ENCODE measurements around the gene C5orf47. TPM values are rescaled to one million over a fixed set of nuclear protein-coding genes. Genes with fewer than 3 reads are reported as not detected.
"Not testable (repeated sequence)": the region's sequence is repeated elsewhere in the genome, so short reads cannot be mapped to it uniquely, and the experiment has no call there.

C5orf47 gene
- total and polyA plus RNA-seq, 4 donors = not detected

DNA sequence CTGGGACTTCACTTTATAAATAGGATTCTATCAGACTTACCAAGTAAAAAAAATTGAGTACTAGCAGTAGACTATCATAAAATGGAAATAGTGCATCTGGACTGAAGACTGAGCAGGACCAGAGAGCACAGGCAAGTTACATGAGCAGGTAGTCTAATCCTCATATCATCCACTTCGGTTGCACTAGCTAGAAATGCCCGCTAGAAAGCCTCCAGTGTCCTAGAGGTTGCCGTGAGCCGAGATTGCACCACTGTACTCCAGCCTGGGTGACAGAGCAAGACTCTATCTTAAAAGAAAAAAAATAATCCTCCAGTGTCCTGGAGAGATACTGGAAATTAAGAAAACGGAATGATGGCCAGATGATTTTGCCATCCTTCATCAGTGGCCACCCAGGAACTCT lies 20.0 kb downstream of the C5orf47 start:
- no peaks in the 10 kb centered on the region for H3K27me3 ChIP-seq (ENCODE audit: control insufficient read depth in 1 of 2, insufficient read depth in 2 of 2, low read length in 1 of 2)
- DNase-seq = no peak
- no peak for ATAC-seq (ENCODE audit: low FRiP score)
- no peak overlapping the region for H3K4me3 ChIP-seq (ENCODE audit: low read length in 2 of 2)
- intact Hi-C loops (cut with DNase I) = no loop called here
- H3K27ac ChIP-seq (ENCODE audit: low read depth in 1 of 2, low read length in 2 of 2) = no peak overlapping the region
- no peaks in the 10 kb centered on the region for H3K9me3 ChIP-seq (ENCODE audit: control insufficient read depth, low read length)
- H3K36me3 ChIP-seq (ENCODE audit: control insufficient read depth in 1 of 2, insufficient read depth in 2 of 2, low read length in 1 of 2) = no peaks in the 10 kb centered on the region
- 92% methylated on average over 5 of the region's 5 CpGs for WGBS, 2 donors
- no peaks in the 10 kb centered on the region for H3K4me1 ChIP-seq (ENCODE audit: control insufficient read depth in 1 of 2, insufficient read depth in 2 of 2, low read length in 2 of 2)

- Histone ChIP-seq H3K9me3 (ENCODE audit: control insufficient read depth, low read length) (no peaks in the 10 kb centered on the region), H3K4me3 (ENCODE audit: low read length in 2 of 2) (no peak overlapping the region), H3K27me3 (ENCODE audit: control insufficient read depth in 1 of 2, insufficient read depth in 2 of 2, low read length in 1 of 2) (no peaks in the 10 kb centered on the region), H3K4me1 (ENCODE audit: control insufficient read depth in 1 of 2, insufficient read depth in 2 of 2, low read length in 2 of 2) (no peaks in the 10 kb centered on the region), H3K27ac (ENCODE audit: low read depth in 1 of 2, low read length in 2 of 2) (no peak overlapping the region), H3K36me3 (ENCODE audit: control insufficient read depth in 1 of 2, insufficient read depth in 2 of 2, low read length in 1 of 2) (no peaks in the 10 kb centered on the region)
- WGBS, 2 donors = 39 to 40% methylated on average over 1 of the region's 1 CpG
- DNase-seq = no peak
- intact Hi-C loops (cut with DNase I) = no loop called here
- ATAC-seq (ENCODE audit: low FRiP score) = no peak
Measured at GRCh38 chr5:174010365-174010764, 21.4 kb downstream of the C5orf47 start.

GRCh38 chr5:174011441-174011840 lies 22.5 kb downstream of the C5orf47 start:
- intact Hi-C loops (cut with DNase I) = no loop called here
- H3K27me3 ChIP-seq (ENCODE audit: control insufficient read depth in 1 of 2, insufficient read depth in 2 of 2, low read length in 1 of 2) = no peaks in the 10 kb centered on the region
- H3K4me3 ChIP-seq (ENCODE audit: low read length in 2 of 2) = no peak overlapping the region
- no peak overlapping the region for H3K27ac ChIP-seq (ENCODE audit: low read depth in 1 of 2, low read length in 2 of 2)
- no peak for ATAC-seq (ENCODE audit: low FRiP score)
- no peak for DNase-seq
- H3K9me3 ChIP-seq (ENCODE audit: control insufficient read depth, low read length) = no peaks in the 10 kb centered on the region
- H3K36me3 ChIP-seq (ENCODE audit: control insufficient read depth in 1 of 2, insufficient read depth in 2 of 2, low read length in 1 of 2) = no peaks in the 10 kb centered on the region
- WGBS, 2 donors = 24 to 40% methylated on average over 3 of the region's 3 CpGs
- no peaks in the 10 kb centered on the region for H3K4me1 ChIP-seq (ENCODE audit: control insufficient read depth in 1 of 2, insufficient read depth in 2 of 2, low read length in 2 of 2)

DNA sequence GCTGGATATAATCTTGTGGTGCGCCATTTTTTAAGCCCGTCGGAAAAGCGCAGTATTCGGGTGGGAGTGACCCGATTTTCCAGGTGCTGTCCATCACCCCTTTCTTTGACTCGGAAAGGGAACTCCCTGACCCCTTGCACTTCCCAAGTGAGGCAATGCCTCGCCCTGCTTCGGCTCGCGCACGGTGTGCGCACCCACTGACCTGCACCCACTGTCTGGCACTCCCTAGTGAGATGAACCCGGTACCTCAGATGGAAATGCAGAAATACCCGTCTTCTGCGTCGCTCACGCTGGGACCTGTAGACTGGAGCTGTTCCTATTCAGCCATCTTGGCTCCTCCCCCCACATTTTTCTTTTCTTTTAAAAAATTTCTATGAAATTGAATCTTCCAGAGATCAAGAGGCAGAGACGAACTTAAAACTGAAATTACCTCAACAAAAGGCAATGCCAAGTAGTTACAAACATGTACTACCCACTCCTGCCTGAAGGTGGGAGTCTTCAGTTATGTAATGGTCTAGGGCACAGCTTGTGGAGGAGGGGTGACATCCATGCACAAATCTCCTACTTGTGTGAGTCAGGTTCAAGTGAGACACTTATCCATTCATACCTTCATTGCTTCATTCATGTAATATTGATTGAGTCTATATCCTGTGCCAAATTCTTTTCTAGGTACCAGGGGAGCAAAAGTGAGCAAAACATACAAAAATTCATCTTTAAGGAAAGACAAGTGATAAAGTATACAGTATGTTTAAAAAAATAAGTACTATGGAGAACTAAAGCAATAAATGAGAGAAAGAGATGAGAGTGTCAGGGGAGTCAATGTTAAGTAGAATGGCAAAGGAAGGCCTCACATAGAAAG lies 31.3 kb downstream of the C5orf47 start:
- H3K27ac ChIP-seq (ENCODE audit: low read depth in 1 of 2, low read length in 2 of 2); H3K36me3 ChIP-seq (ENCODE audit: control insufficient read depth in 1 of 2, insufficient read depth in 2 of 2, low read length in 1 of 2); H3K4me3 ChIP-seq (ENCODE audit: low read length in 2 of 2); ATAC-seq (ENCODE audit: low FRiP score); DNase-seq; intact Hi-C loops (cut with DNase I); H3K9me3 ChIP-seq (ENCODE audit: control insufficient read depth, low read length); H3K4me1 ChIP-seq (ENCODE audit: control insufficient read depth in 1 of 2, insufficient read depth in 2 of 2, low read length in 2 of 2); H3K27me3 ChIP-seq (ENCODE audit: control insufficient read depth in 1 of 2, insufficient read depth in 2 of 2, low read length in 1 of 2): not testable (repeated sequence)
- WGBS, 2 donors = 75 to 80% methylated on average over 12 to 14 of the region's 19 CpGs

DNA sequence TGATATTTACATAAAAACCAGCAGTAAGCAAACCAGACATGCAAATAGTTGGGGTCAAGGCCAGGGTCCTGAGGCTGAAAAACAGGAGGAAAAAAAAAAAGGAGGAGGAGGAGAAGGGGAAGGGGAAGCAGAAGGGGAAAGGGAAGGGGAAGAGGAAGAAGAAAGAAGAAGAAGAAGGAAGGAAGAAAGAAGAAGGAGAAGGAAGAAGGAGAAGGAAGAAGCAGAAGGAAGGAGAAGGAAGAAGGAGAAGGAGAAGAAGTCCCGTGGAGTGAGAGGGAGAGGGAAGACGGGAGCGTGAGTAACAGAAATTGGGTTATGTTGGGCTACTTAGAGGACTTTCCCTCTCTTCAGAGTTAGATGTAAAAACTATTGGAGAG lies 31.9 kb downstream of the C5orf47 start:
- intact Hi-C loops (cut with DNase I) = no loop called here
- H3K4me3 ChIP-seq (ENCODE audit: low read length in 2 of 2) = no peak overlapping the region
- DNase-seq (no peak), ATAC-seq (ENCODE audit: low FRiP score) (no peak)
- H3K27ac ChIP-seq (ENCODE audit: low read depth in 1 of 2, low read length in 2 of 2) = no peak overlapping the region
- H3K36me3 ChIP-seq (ENCODE audit: control insufficient read depth in 1 of 2, insufficient read depth in 2 of 2, low read length in 1 of 2) = no peaks in the 10 kb centered on the region
- 84 to 87% methylated on average over 3 of the region's 3 CpGs for WGBS, 2 donors
- H3K9me3 ChIP-seq (ENCODE audit: control insufficient read depth, low read length) = no peaks in the 10 kb centered on the region
- H3K4me1 ChIP-seq (ENCODE audit: control insufficient read depth in 1 of 2, insufficient read depth in 2 of 2, low read length in 2 of 2) = no peaks in the 10 kb centered on the region
- no peaks in the 10 kb centered on the region for H3K27me3 ChIP-seq (ENCODE audit: control insufficient read depth in 1 of 2, insufficient read depth in 2 of 2, low read length in 1 of 2)

- Histone ChIP-seq H3K27ac (ENCODE audit: low read depth in 1 of 2, low read length in 2 of 2) (no peak overlapping the region), H3K9me3 (ENCODE audit: control insufficient read depth, low read length) (no peaks in the 10 kb centered on the region), H3K36me3 (ENCODE audit: control insufficient read depth in 1 of 2, insufficient read depth in 2 of 2, low read length in 1 of 2) (no peaks in the 10 kb centered on the region), H3K4me1 (ENCODE audit: control insufficient read depth in 1 of 2, insufficient read depth in 2 of 2, low read length in 2 of 2) (no peaks in the 10 kb centered on the region), H3K27me3 (ENCODE audit: control insufficient read depth in 1 of 2, insufficient read depth in 2 of 2, low read length in 1 of 2) (no peaks in the 10 kb centered on the region), H3K4me3 (ENCODE audit: low read length in 2 of 2) (no peak overlapping the region)
- WGBS, 2 donors = 68 to 77% methylated on average over 4 of the region's 4 CpGs
- ATAC-seq (ENCODE audit: low FRiP score) (no peak), DNase-seq (no peak)
- intact Hi-C loops (cut with DNase I) = no loop called here
Measured at GRCh38 chr5:174022384-174023095, 33.6 kb downstream of the C5orf47 start.

GRCh38 chr5:174030286-174030685 lies 41.3 kb downstream of the C5orf47 start:
- Histone ChIP-seq H3K9me3 (ENCODE audit: control insufficient read depth, low read length) (peaks cover 1% of the 10 kb centered on the region), H3K4me1 (ENCODE audit: control insufficient read depth in 1 of 2, insufficient read depth in 2 of 2, low read length in 2 of 2) (no peaks in the 10 kb centered on the region), H3K27ac (ENCODE audit: low read depth in 1 of 2, low read length in 2 of 2) (no peak overlapping the region), H3K4me3 (ENCODE audit: low read length in 2 of 2) (no peak overlapping the region), H3K27me3 (ENCODE audit: control insufficient read depth in 1 of 2, insufficient read depth in 2 of 2, low read length in 1 of 2) (no peaks in the 10 kb centered on the region), H3K36me3 (ENCODE audit: control insufficient read depth in 1 of 2, insufficient read depth in 2 of 2, low read length in 1 of 2) (no peaks in the 10 kb centered on the region)
- ATAC-seq (ENCODE audit: low FRiP score) (no peak), DNase-seq (no peak)
- intact Hi-C loops (cut with DNase I) = no loop called here
- 90 to 93% methylated on average over 2 of the region's 2 CpGs for WGBS, 2 donors

GRCh38 chr5:174044466-174045254 lies 55.7 kb downstream of the C5orf47 start:
- Histone ChIP-seq H3K4me3 (ENCODE audit: low read length in 2 of 2) (no peak overlapping the region), H3K36me3 (ENCODE audit: control insufficient read depth in 1 of 2, insufficient read depth in 2 of 2, low read length in 1 of 2) (no peaks in the 10 kb centered on the region), H3K27me3 (ENCODE audit: control insufficient read depth in 1 of 2, insufficient read depth in 2 of 2, low read length in 1 of 2) (no peaks in the 10 kb centered on the region), H3K27ac (ENCODE audit: low read depth in 1 of 2, low read length in 2 of 2) (no peak overlapping the region), H3K4me1 (ENCODE audit: control insufficient read depth in 1 of 2, insufficient read depth in 2 of 2, low read length in 2 of 2) (no peaks in the 10 kb centered on the region), H3K9me3 (ENCODE audit: control insufficient read depth, low read length) (no peaks in the 10 kb centered on the region)
- no peak for ATAC-seq (ENCODE audit: low FRiP score)
- no peak for DNase-seq
- intact Hi-C loops (cut with DNase I) = loop anchor here in 1 of 2 donors (10.0 kb wide), 1 partner anchor 270 kb away; no protein-coding TSS in a partner anchor
- 80 to 82% methylated on average over 6 of the region's 6 CpGs for WGBS, 2 donors

Measured in aorta (tissue), 5 donors.